ENCODE results near the gene GULP1.

DNA sequence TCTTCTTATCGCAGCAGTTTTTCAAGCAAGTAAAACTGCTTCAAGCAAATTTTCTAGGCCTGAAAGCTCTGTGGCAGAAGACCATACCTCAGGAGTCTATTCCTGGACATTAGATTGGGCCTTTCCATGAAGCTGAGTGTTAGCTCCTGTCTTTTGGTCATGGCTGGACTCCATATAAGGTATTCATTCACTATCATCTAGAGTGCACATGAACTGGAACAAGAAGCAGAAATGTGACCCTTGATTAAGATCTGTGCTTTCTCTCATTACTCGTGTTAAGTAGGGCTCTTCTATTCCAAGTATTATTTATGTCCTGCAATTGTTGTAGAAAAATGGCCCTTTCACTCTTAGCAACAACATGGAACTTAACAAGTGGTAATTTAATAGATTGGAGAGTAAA lies 5.9 kb upstream of the GULP1 start:
- TF ChIP-seq, protein P1, sequence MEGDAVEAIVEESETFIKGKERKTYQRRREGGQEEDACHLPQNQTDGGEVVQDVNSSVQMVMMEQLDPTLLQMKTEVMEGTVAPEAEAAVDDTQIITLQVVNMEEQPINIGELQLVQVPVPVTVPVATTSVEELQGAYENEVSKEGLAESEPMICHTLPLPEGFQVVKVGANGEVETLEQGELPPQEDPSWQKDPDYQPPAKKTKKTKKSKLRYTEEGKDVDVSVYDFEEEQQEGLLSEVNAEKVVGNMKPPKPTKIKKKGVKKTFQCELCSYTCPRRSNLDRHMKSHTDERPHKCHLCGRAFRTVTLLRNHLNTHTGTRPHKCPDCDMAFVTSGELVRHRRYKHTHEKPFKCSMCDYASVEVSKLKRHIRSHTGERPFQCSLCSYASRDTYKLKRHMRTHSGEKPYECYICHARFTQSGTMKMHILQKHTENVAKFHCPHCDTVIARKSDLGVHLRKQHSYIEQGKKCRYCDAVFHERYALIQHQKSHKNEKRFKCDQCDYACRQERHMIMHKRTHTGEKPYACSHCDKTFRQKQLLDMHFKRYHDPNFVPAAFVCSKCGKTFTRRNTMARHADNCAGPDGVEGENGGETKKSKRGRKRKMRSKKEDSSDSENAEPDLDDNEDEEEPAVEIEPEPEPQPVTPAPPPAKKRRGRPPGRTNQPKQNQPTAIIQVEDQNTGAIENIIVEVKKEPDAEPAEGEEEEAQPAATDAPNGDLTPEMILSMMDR (optimal IDR thresholded peaks at IDR 0.05 in 1 of 3, IDR thresholded peaks at IDR 0.05 in 1 of 3, conservative IDR thresholded peaks at IDR 0.05 in 1 of 3; ENCODE audit: extremely low read depth in 1 of 3, insufficient read depth in 2 of 3, low read length in 3 of 3), result no peak
- TF ChIP-seq EZH2 (IDR thresholded peaks at IDR 0.05; ENCODE audit: low read length), result no peak
